GM19023 (cell line): ENCODE measurements around the gene DEFB128.
"Not testable (repeated sequence)": the region's sequence is repeated elsewhere in the genome, so short reads cannot be mapped to it uniquely, and the experiment has no call there.

Experiments used
- ATAC-seq: cut with Tn5 transposase; IDR thresholded peaks from one replicate; pipeline ENCODE4 v1.9.1; 2021; ENCODE audit warnings: mild to moderate bottlenecking, moderate library complexity; ENCODE audit not compliant: unreplicated experiment

Gene DEFB128

GRCh38 chr20:189611-190010 is at the start of gene DEFB128:
Gene DEFB128 (minus strand): TSS chr20:189711. CDS start chr20:189623, 88 bp downstream.
- ATAC-seq: no peak

DNA sequence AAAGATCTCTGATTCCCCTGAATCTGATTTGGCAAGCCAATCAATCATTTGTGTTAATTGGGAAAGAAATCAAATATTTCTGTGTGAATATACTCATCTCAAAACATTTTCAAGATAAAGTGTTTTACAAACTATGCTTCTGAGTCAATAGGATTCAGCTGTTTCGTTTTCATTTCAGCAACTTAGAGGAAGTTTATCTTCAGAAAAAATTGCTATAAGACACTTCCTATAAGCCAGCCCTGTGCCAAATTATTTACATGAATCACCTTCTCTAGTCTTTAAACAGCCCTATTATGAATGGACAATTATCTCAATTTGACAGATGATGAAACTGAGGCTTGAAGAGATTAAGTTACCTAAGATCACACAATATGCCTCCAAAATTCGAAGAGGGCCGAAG is 48.4 kb upstream of the DEFB128 start:
- no peak for ATAC-seq

DNA sequence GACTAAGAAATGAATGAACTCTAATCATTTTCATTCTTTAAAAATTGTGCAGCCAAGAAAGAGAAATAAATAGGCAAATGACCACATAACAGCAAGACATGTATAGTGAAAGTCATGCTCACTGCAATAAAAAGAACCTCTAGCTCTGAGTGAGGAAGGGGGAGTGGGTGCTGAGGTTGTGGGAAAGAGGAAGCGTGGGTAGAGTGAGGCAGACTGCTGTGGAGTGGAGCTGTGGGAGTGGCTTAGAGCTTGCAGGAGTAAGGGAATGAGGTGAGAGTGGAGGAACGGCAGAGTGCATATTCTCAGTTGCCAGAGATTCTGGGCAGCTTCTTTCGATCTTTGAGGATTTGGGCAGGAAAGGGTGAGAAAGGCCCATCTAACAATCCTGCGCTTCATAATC is 48.0 kb upstream of the DEFB128 start:
- ATAC-seq: no peak

GRCh38 chr20:235891-236290 is 46.4 kb upstream of the DEFB128 start:
- ATAC-seq: no peak

- no peak for ATAC-seq
These were observed 38.1 kb upstream of the DEFB128 start for GRCh38 chr20:227439-228105.

GRCh38 chr20:226958-227357 is 37.4 kb upstream of the DEFB128 start, which contains the start of gene DEFB129:
Gene DEFB129 (plus strand): TSS chr20:227258. CDS start chr20:227289, 31 bp downstream.
- no peak for ATAC-seq

GRCh38 chr20:225879-226278 is 36.4 kb upstream of the DEFB128 start:
- ATAC-seq: not testable (repeated sequence)

- no peak for ATAC-seq
These were observed 31.8 kb upstream of the DEFB128 start for GRCh38 chr20:221258-221830.

DNA sequence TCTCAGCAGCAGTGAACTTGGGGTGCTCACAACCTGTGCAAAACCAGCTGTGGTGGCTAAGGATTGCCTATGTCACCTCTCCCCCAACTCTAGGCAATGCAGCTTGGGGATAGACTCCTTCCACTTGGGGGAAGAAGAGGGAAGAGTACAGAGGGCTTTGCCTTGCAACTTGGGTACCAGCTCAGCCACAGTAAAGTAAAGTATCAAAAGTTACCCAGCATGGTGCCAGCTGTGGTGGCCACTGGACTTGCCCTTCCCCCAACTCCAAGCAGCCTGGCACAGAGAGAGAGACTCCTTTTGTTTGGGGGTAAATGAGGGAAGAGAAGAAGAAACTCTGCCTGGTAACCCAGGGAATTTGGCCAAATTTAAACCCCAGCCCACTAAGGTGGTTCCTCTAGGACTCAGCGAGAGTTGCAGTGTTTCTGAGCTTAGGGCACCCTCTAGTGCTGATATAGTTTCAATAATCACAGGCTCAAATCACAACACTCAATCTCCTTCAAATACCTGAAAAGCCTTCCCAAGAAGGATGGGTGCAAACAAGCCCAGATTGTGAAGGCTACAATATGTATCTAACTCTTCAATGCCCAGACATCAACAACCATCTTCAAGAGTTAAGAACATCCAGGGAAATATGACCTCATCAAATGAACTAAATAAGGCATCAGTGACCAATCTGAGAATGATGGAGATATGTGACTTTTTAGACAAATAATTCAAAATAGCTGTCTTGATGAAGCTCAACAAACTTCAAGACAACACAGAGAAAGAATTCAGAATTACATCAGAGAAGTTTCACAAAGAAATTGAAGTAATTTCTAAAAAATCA is 30.0 kb upstream of the DEFB128 start:
- no peak for ATAC-seq

DNA sequence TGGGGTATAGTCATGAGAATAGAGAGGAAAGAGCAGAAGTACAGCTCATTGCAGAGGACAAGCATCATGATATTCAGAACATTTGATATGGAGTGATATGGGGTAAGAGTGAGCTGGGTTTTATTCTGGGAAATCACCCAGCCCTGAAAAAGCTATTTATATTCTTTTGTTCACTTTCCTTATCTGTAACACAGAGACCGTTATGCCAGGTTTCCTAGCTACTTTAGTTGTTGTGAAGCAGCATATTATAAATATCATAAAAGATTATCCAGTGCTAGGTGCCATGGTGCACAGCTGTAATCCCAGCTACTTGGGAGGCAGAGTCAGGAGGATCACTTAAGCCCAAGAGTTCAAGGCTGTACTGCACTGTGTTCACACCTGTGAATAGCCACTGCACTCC is 27.8 kb upstream of the DEFB128 start:
- no peak for ATAC-seq

- ATAC-seq: no peak
These were observed 26.3 kb upstream of the DEFB128 start for GRCh38 chr20:215796-216195.

DNA sequence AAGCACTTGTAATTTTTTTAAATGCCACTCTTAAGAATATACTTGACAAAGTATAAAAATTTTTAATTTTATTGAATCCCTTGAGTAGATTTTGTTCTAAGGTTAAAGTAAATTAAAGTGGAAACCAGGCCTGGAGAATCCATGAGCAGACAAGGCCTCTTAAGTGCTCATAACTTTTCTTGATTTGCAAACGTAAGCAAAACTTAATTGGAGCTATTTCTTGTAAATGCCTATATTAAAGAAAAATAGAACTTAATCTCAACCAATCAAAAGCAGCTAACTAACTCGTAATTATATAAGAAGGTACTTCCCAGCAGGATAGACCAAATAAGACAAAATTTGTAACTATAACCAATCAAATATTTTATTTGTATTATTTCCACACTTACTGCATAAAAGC is 24.9 kb upstream of the DEFB128 start:
- ATAC-seq: no peak

DNA sequence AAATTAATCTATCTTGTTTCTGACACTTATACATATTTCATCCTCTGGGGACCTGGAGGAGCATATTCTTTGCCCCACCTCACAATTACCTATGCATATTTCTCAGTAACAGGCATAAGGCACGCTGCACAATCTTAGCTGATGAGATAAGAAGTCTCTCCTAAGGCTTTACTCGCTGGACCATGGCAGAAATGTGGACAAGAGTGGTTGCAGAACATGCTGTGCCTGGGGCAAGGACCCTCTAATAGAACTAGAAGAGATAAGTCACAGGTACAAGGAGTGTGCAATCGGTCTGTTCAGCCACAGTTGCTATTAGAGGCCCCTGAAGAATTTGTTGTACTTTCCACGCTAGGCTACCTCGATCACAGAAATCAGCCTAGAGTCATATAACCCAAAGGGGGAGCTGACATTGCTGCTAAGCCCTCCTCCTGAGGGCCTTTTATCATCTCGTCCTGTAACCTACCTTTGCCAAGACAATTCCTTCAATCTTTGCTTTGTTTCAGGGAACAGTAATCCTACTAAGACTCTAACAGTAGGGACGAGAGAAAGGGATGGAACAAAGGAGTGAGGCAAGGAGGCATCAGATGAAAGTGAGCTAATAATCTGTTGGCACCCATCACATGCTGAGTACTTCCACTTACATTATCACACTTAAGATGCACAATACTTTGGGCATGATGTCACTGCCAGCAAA is 21.4 kb upstream of the DEFB128 start:
- no peak for ATAC-seq

- ATAC-seq: no peak
These were observed 19.5 kb upstream of the DEFB128 start for GRCh38 chr20:208942-209566.

DNA sequence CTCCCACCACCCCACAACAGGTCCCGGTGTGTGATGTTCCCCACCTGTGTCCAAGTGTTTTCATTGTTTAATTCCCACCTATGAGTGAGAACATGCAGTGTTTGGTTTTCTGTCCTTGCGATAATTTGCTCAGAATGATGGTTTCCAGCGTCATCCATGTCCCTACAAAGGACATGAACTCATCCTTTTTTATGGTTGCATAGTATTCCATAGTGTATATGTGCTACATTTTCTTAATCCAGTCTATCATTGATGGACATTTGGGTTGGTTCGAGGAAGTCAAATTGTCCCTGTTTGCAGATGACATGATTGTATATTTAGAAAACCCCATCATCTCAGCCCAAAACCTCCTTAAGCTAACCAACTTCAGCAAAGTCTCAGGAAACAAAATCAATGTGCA is 14.1 kb upstream of the DEFB128 start:
- ATAC-seq: not testable (repeated sequence)

DNA sequence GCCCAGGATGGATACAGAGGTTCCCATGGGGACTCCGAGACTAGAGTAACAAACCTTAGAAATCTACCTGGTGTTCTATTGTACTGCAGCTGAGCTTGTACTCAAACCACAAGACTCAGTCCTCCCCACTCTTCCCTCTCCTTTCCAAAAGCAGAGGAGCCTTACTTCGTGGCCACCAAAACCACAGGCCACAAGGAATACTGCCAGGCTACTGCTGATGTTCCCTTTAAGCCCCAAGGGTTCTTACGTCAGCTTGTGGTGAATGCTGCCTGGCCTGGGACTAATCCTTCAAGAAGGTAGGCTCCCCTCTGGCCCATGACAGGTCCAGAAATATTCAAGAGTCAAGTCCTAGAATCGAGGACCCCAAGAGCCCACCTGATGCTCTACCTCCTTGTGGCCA is 10.5 kb upstream of the DEFB128 start:
- no peak for ATAC-seq

DNA sequence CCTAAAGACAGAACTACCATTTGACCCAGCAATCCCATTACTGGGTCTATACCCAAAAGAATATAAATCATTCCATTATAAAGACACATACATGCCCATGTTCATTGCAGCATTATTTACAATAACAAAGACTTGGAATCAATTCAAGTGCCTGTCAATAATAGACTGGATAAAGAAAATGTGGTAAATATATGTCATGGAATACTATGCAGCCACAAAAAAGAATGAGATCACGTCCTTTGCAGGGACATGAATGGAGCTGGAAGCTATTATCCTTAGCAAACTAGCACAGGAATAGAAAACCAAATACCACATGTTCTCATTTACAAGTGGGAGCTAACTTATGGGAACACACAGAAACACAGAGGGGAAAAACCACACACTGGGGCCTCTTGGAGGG is 8.7 kb upstream of the DEFB128 start:
- no peak for ATAC-seq

DNA sequence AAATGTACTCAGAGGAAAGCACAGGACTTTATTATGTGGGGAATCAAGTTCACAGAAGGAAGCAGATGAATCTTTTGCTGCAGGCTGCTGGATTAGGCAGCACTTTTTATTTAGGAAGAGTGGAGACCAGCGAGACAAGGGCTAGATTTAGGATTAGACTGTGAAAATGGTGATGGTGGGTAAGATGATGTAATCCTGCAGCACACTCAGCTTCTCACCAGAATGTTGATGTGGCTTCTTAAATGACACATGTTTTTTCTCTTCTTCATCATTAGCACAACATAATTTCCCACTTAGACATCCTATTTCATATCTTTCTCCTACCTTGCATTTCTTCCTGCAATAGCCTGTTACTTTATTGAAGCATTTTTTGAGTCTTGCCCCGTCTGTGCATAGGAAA is 1.8 kb downstream of the DEFB128 start:
- no peak for ATAC-seq

GRCh38 chr20:184288-184687 is 5.2 kb downstream of the DEFB128 start:
- ATAC-seq: no peak

DNA sequence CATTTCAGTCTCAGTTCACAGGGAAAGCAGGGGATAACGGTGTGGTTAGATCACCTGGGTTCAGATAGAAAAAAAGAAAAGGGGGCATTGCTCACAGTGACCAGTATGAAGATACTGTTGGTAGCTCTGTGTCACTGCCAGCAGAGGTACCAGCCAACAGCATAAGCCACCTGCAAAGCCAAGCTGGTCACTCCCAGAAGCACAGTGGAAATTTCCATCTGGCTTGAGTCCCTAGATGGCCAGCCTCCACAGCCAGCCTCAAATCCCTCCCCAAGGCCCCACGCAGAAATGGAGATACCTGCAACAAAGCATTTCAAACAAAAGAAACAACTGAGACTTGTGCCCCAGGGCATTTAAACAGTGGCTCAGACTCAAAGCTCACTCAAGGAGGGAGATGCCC is 20.6 kb downstream of the DEFB128 start:
- ATAC-seq: no peak

- no peak for ATAC-seq
These were observed 24.9 kb downstream of the DEFB128 start for GRCh38 chr20:164618-165017.
